Type B pancreatic cell (in vitro differentiated cells): Measurements from ENCODE around the gene GPSM1. TPM values are rescaled to one million over a fixed set of nuclear protein-coding genes. Genes with fewer than 3 reads are reported as not detected.

ENCODE experiments used
- DNase-seq: peaks from one replicate; pipeline ENCODE4 v3.0.0; 2021; ENCODE audit warnings: mixed read lengths; ENCODE audit not compliant: unreplicated experiment; ENCODE audit errors: extremely low spot score
- H3K27ac Mint-ChIP-seq: 2 replicates; pipeline ENCODE4 v1.8.0; 2021; ENCODE audit warnings: mild to moderate bottlenecking, mixed read lengths
- H3K27me3 Mint-ChIP-seq: 2 replicates; pipeline ENCODE4 v1.8.0; 2021; ENCODE audit warnings: mixed read lengths
- H3K36me3 Mint-ChIP-seq: 2 replicates; pipeline ENCODE4 v1.8.0; 2021; ENCODE audit warnings: mixed read lengths
- H3K4me1 Mint-ChIP-seq: one replicate; pipeline ENCODE4 v1.8.0; 2021; ENCODE audit warnings: mixed read lengths; ENCODE audit not compliant: unreplicated experiment
- H3K4me3 Mint-ChIP-seq: 2 replicates; pipeline ENCODE4 v1.8.0; 2021; ENCODE audit warnings: mild to moderate bottlenecking, mixed read lengths
- H3K9me3 Mint-ChIP-seq: 2 replicates; pipeline ENCODE4 v1.8.0; 2021; ENCODE audit warnings: mixed read lengths
- total RNA-seq: library from RNA; stranded (reverse); gene quantifications from 2 replicates; pipeline ENCODE4 v1.2.1, GENCODE V29; 2021; ENCODE audit warnings: low replicate concordance
- TF ChIP-seq, protein P1 (sequence below): fragments of 200-600 bp; sonication (generic); conservative IDR thresholded peaks from 2 replicates; pipeline ENCODE4 v1.5.0; 2021; ENCODE audit warnings: antibody characterized with exemption, mild to moderate bottlenecking

GPSM1 gene
- total RNA-seq, 1 donor from 2014 or later, result 56.2 TPM

DNA sequence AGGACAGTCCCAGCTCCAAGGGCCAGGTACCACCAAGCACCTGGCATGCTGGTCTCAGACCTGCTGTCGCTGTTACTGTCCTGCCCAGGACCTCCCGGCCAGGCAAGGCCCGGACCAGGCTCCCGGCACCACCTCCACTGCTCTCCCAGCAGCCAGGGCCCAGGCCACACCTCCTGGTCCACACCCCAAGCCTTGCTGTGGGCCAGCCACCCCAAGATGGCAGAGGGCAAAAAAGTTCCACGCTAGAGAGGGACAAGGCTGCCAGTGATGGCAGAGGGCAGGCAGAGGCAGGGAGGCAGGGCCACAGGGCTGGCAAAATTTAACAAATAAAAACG lies 35.1 kb downstream of the GPSM1 start:
- H3K9me3 Mint-ChIP-seq, result no peaks in the 10 kb centered on the region
- H3K4me1 Mint-ChIP-seq, result peaks cover 6% of the 10 kb centered on the region
- peak overlapping the region; percentile 89 for H3K4me3 Mint-ChIP-seq
- no peaks in the 10 kb centered on the region for H3K36me3 Mint-ChIP-seq
- no peak for DNase-seq
- no peaks in the 10 kb centered on the region for H3K27me3 Mint-ChIP-seq
- peak overlapping the region; percentile 70 for H3K27ac Mint-ChIP-seq
- TF ChIP-seq, protein P1, sequence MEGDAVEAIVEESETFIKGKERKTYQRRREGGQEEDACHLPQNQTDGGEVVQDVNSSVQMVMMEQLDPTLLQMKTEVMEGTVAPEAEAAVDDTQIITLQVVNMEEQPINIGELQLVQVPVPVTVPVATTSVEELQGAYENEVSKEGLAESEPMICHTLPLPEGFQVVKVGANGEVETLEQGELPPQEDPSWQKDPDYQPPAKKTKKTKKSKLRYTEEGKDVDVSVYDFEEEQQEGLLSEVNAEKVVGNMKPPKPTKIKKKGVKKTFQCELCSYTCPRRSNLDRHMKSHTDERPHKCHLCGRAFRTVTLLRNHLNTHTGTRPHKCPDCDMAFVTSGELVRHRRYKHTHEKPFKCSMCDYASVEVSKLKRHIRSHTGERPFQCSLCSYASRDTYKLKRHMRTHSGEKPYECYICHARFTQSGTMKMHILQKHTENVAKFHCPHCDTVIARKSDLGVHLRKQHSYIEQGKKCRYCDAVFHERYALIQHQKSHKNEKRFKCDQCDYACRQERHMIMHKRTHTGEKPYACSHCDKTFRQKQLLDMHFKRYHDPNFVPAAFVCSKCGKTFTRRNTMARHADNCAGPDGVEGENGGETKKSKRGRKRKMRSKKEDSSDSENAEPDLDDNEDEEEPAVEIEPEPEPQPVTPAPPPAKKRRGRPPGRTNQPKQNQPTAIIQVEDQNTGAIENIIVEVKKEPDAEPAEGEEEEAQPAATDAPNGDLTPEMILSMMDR, result no peak

DNA sequence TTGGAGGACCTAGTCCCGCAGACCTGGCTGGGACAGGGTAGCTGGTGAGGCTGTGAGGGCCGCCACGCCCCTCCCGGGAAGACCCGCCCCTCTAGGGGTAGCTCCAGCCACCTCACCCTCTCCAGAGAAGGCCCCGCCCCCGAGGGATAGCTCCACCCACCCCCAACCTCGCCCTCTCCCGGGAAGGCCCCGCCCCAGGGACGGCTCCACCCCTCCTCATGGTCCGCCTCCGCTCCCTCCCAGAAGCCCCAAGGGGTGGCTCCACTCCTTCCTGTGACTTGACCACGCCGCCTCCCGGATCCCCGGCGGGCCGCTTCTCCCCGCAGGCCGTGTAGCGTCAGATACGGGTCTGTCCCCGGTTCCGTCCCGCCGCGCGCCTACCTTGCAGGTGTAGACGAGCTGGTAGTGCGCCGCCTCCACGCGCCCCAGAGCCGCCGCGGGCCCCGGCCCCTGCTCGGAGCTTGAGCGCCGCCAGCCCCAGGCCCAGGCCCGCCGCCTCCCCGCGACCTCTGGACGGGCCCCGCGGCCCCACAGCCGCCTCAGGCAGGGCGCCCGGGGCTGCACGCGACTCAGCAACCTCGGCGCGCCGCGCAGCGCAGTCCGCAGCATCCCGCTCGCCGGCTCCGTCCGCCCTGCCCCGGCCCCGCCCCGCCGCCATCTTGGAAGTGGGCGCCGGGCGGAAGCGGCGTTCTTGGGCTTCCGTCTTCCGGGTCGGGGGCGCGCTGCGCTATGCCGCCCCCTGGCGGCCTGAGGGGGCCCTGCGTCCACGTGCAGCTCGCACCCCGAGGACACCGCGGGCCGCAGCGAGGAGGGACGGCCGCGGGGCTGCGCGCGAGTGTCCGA lies 36.0 kb downstream of the GPSM1 start, which contains the start of gene DNLZ:
TSS of gene DNLZ (minus strand) at position 639 of the 843 bp plus-strand sequence. CDS start at position 609, 30 bp downstream.
- no peaks in the 10 kb centered on the region for H3K36me3 Mint-ChIP-seq
- peak within 1 kb of the TSS; percentile 70 for H3K27ac Mint-ChIP-seq
- H3K4me1 Mint-ChIP-seq, result peaks cover 6% of the 10 kb centered on the region

DNA sequence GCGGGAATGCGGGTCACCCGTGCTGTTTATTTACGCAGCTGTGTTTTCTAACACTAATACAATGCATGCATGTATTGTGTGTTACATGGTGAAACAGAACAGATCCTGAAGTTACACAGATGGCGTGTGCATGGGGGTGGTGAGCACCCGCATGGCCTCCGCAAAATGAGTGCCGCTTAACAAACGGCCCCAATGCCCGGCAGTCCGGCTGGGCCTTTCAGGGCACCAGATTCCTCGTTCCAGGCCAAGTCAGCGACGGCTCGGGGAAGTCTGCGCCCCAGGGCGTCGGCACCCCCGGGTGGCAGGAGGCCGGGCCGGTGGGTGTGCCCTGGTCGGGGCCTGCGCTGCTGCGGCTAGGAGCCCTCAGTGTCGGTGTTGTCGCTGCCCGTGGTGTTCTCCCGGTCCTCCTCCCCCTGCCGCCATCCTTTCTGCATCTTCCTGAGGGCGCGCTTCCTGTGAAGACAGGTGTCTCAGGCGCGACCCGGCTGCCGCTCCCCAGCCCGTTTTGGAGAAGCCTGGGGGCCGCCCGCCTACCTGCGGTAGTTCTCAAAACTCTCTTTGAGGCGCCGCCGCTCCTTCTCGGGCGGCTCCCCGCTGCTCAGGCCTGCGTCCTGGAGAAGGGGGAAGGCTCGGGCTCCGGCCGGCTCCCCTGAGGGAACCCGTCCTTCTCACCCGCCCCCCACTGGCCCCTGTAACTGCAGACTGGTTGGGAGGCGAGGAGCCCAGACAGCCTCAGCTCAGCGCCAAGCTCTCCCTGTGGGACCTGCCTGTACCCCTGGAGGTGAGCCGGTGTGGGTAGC lies 36.8 kb downstream of the GPSM1 start:
- no peak overlapping the region for H3K4me3 Mint-ChIP-seq

More for the DNA sequence above, 36.0 kb downstream of the GPSM1 start, which contains the start of gene DNLZ:
- Mint-ChIP-seq H3K4me3 (peak within 1 kb of the TSS; percentile 89), H3K27me3 (no peaks in the 10 kb centered on the region), H3K9me3 (no peaks in the 10 kb centered on the region)
- TF ChIP-seq, protein P1, result peak; percentile 99
- peak; percentile 97 for DNase-seq

DNA sequence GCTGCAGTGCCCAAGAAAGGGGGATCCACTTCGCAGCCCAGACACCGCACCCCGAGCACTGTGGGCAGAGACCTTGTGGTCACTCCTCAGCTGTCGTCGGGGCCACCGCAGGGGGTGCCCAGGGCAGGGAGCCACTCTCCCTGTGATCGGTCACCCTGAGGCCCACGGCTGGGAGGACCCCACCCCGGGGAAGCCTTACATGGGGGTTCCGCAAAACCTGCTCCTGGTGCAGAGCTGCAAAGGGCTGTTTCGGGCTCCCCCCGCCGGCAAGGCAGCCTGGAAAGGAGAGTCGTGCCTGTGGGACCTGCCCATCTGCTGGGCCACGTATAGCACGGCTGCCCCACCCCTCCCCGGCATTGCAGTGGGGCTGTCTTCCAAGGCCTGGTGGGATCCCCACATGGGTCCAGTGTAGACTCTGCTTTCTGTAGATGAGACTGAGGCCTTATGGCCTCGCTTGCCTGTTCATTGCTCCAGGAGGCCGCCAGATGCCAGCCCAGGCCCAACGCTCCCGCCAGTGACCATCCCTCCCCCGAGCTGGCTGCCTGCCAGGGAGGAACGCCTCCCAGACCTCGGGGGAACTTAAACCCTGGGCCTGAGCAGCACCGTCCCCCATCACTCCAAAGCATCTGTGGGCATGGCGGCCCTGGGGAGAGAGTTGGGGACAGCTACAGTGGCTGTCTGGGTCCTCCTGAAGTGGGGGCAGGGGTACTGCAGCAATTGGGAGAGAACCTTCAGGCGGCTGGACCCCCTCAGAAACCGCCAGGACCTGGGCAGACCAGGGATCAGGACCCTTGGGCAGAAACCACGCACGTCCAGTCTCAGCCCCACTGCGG lies 37.8 kb downstream of the GPSM1 start:
- H3K36me3 Mint-ChIP-seq, result no peaks in the 10 kb centered on the region
- no peaks in the 10 kb centered on the region for H3K9me3 Mint-ChIP-seq
- H3K27me3 Mint-ChIP-seq, result no peaks in the 10 kb centered on the region
- TF ChIP-seq, protein P1, result no peak
- no peak overlapping the region for H3K27ac Mint-ChIP-seq
- peaks cover 6% of the 10 kb centered on the region for H3K4me1 Mint-ChIP-seq
- DNase-seq, result no peak
- no peak overlapping the region for H3K4me3 Mint-ChIP-seq

More for the DNA sequence above, 36.8 kb downstream of the GPSM1 start:
- Mint-ChIP-seq H3K27me3 (no peaks in the 10 kb centered on the region), H3K4me1 (peaks cover 6% of the 10 kb centered on the region), H3K36me3 (no peaks in the 10 kb centered on the region), H3K9me3 (no peaks in the 10 kb centered on the region), H3K27ac (no peak overlapping the region)
- TF ChIP-seq, protein P1, result peak; percentile 16
- DNase-seq, result no peak

DNA sequence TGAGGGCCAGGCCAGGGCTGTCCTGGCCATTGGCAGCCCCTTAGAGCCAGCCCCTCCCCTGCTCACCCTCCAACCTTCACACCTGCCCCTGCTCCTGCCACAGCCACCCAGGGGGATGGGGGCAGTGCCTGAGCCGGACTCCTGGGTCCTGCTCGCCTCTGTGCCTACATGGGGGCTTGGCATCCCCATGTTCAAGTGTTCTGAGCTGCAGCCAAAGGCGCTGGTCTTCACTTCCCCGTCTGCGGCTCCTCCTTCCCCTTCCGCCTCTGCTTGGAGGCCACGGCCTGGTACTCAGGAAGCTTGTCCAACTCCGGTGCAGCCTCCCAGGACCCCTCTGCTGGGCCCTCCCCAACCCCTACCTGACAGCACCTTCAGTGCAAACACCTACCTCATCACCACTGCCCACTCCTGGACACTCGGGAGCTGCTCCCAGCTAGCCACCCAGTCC lies 38.5 kb downstream of the GPSM1 start:
- no peaks in the 10 kb centered on the region for H3K9me3 Mint-ChIP-seq
- H3K36me3 Mint-ChIP-seq, result no peaks in the 10 kb centered on the region
- no peak overlapping the region for H3K27ac Mint-ChIP-seq
- TF ChIP-seq, protein P1, result no peak
- H3K4me1 Mint-ChIP-seq, result peaks cover 6% of the 10 kb centered on the region
- H3K4me3 Mint-ChIP-seq, result peak overlapping the region; percentile 51
- no peaks in the 10 kb centered on the region for H3K27me3 Mint-ChIP-seq
- DNase-seq, result no peak
